Muscle layer of colon (tissue), 2 donors: Measurements from ENCODE around the gene ASH1L.
A peak's percentile ranks its signal among the peaks of the same experiment; 100 is the strongest.
"Not testable (repeated sequence)": the region's sequence is repeated elsewhere in the genome, so short reads cannot be mapped to it uniquely, and the experiment has no call there.

Experiments
- H3K27ac ChIP-seq: one replicate; pipeline ENCODE4 v1.7.0; 2013; ENCODE audit warnings: low read depth, mild to moderate bottlenecking, low read length, moderate library complexity
- H3K27me3 ChIP-seq, 2 donors: one replicate each; pipeline ENCODE4 v1.7.0; 2013; ENCODE audit warnings: low read length in 2 of 2, mild to moderate bottlenecking in 2 of 2; ENCODE audit not compliant: insufficient read depth in 2 of 2, control insufficient read depth in 1 of 2
- H3K36me3 ChIP-seq: one replicate; pipeline ENCODE4 v1.7.0; 2013; ENCODE audit warnings: mild to moderate bottlenecking, low read length; ENCODE audit not compliant: insufficient read depth
- H3K4me1 ChIP-seq: one replicate; pipeline ENCODE4 v1.7.0; 2013; ENCODE audit warnings: mild to moderate bottlenecking, low read length; ENCODE audit not compliant: insufficient read depth
- H3K4me3 ChIP-seq, 2 donors: one replicate each; pipeline ENCODE4 v1.7.0; 2013; ENCODE audit warnings: low read length in 2 of 2, low read depth in 1 of 2, mild to moderate bottlenecking in 1 of 2, moderate library complexity in 1 of 2
- H3K9ac ChIP-seq: one replicate; pipeline ENCODE4 v1.7.0; 2013; ENCODE audit warnings: low read length
- H3K9me3 ChIP-seq: one replicate; pipeline ENCODE4 v1.7.0; 2013; ENCODE audit warnings: mild to moderate bottlenecking, low read length
- donor health status: abdominal sarcoma.
- donor health status: Adenocarcinoma of cecum.

ASH1L gene

GRCh38 chr1:155352631-155353030, 210.0 kb downstream of the ASH1L start:
- no peak overlapping the region for H3K4me3 ChIP-seq
- no peaks in the 10 kb centered on the region for H3K9me3 ChIP-seq
- H3K36me3 ChIP-seq, result peaks cover 67% of the 10 kb centered on the region
- no peaks in the 10 kb centered on the region for H3K4me1 ChIP-seq
- H3K27me3 ChIP-seq, result no peaks in the 10 kb centered on the region
- H3K9ac ChIP-seq, result no peak overlapping the region
- H3K27ac ChIP-seq, result no peak overlapping the region

- Histone ChIP-seq H3K9me3 (no peaks in the 10 kb centered on the region), H3K4me3 (no peak overlapping the region), H3K4me1 (no peaks in the 10 kb centered on the region), H3K9ac (no peak overlapping the region), H3K27ac (no peak overlapping the region), H3K36me3 (peaks cover 74% of the 10 kb centered on the region), H3K27me3 (no peaks in the 10 kb centered on the region)
Measured at GRCh38 chr1:155342842-155343241, 219.8 kb downstream of the ASH1L start.

DNA sequence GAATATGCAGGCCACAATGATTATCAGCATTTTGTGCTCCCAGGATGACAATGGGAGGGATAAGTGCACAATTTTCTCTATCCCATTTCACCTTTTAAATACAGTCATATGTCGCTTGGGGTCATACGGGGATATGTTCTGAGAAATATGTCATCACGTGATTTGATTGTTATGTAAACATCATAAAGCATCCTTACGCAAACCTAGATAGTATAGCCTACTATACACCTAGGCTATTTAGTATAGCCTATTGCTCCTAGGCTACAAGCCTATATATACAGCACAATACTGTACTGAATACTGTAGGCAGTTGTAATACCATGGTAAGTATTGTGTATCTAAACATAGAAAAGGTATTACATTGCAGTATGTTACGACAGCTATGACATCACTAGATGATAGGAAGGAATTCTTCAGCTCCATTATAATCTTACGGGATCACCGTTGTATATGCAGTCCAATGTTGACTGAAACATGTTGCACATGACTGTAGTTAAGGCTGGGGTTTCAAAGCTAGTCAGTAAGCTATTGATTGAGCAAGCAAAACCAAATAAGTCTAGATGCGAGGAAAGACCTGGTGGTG, 223.0 kb downstream of the ASH1L start:
- Histone ChIP-seq H3K27ac (no peak overlapping the region), H3K4me1 (no peaks in the 10 kb centered on the region), H3K36me3 (peaks cover 64% of the 10 kb centered on the region), H3K9ac (no peak overlapping the region), H3K27me3 (no peaks in the 10 kb centered on the region), H3K9me3 (no peaks in the 10 kb centered on the region), H3K4me3 (no peak overlapping the region)

DNA sequence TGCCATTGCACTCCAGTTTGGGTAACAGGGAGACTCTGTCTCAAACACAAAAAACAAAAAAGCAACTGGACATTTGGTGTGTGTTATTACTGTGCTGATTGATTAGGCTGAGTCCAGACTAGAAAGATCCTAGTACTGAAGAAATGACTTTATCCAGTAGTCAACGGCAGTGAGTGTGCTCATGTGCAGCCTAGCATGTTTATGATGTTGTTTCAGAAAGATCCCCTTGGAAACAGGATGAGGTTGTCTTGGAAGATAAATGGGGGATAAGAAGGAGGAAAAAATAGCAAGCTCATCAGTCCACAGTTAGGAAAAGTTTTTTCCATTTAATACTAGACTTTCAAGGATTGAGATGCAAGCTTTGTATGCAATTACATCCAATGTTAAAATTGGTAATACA, 227.6 kb downstream of the ASH1L start:
- Histone ChIP-seq H3K27ac (no peak overlapping the region), H3K4me1 (no peaks in the 10 kb centered on the region), H3K27me3 (no peaks in the 10 kb centered on the region), H3K4me3 (no peak overlapping the region), H3K9me3 (no peaks in the 10 kb centered on the region), H3K9ac (no peak overlapping the region), H3K36me3 (peaks cover 50% of the 10 kb centered on the region)

GRCh38 chr1:155329980-155330598, 232.5 kb downstream of the ASH1L start:
- H3K36me3 ChIP-seq, result peaks cover 41% of the 10 kb centered on the region
- H3K9me3 ChIP-seq, result no peaks in the 10 kb centered on the region
- no peak overlapping the region for H3K27ac ChIP-seq
- no peaks in the 10 kb centered on the region for H3K27me3 ChIP-seq
- no peak overlapping the region for H3K4me3 ChIP-seq
- peaks cover 10% of the 10 kb centered on the region for H3K4me1 ChIP-seq
- no peak overlapping the region for H3K9ac ChIP-seq

GRCh38 chr1:155328856-155329255, 233.7 kb downstream of the ASH1L start:
- not testable (repeated sequence) for H3K9ac ChIP-seq, H3K9me3 ChIP-seq, H3K27me3 ChIP-seq, H3K27ac ChIP-seq, H3K4me3 ChIP-seq
- Histone ChIP-seq H3K4me1 (peaks cover 11% of the 10 kb centered on the region), H3K36me3 (peaks cover 41% of the 10 kb centered on the region)

DNA sequence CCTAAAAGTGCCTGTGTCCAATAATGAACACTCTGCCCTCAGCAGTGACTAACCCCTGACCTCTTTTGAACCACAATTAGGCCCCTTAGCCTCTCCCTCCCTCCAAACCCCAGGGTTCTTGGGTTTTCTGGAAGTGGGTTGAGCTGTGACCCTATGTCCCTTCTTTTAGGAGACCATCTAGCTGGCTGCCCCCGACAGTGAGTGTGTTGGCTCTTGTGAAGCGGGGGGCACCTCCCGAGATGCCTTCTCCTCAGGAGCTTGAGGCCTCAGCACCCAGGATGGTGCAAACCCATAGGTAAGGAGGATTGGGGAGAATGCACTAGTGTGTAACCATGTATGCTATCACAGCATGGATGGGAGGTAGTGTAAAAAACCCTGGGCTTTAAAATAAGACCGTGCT, 234.6 kb downstream of the ASH1L start:
- H3K27ac ChIP-seq, result no peak overlapping the region
- H3K4me3 ChIP-seq, result no peak overlapping the region
- H3K9me3 ChIP-seq, result no peaks in the 10 kb centered on the region
- H3K9ac ChIP-seq, result no peak overlapping the region
- H3K27me3 ChIP-seq, result no peaks in the 10 kb centered on the region
- peaks cover 41% of the 10 kb centered on the region for H3K36me3 ChIP-seq
- H3K4me1 ChIP-seq, result peaks cover 11% of the 10 kb centered on the region

DNA sequence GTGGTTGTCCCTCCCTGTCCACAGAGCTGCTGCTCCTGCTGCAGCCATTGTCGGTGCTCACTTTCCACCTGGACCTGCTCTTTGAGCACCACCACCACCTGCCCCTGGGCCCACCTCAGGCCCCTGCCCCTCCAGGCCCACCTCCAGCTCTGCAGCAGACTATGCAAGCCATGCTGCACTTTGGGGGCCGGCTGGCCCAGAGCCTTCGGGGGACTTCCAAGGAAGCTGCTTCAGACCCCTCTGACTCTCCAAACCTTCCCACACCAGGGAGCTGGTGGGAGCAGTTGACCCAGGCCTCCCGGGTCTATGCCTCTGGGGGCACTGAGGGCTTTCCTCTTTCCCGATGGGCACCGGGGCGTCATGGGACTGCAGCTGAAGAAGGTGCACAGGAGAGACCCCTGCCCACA, 236.0 kb downstream of the ASH1L start:
- Histone ChIP-seq H3K27me3 (no peaks in the 10 kb centered on the region), H3K4me1 (peaks cover 18% of the 10 kb centered on the region), H3K9ac (no peak overlapping the region), H3K36me3 (peaks cover 41% of the 10 kb centered on the region), H3K27ac (no peak overlapping the region), H3K9me3 (no peaks in the 10 kb centered on the region), H3K4me3 (no peak overlapping the region)

GRCh38 chr1:155326020-155326526, 236.5 kb downstream of the ASH1L start:
- H3K27me3 ChIP-seq, result no peaks in the 10 kb centered on the region
- H3K4me3 ChIP-seq, result peak overlapping the region in 1 of 2 donors; percentile 14
- peaks cover 36% of the 10 kb centered on the region for H3K36me3 ChIP-seq

DNA sequence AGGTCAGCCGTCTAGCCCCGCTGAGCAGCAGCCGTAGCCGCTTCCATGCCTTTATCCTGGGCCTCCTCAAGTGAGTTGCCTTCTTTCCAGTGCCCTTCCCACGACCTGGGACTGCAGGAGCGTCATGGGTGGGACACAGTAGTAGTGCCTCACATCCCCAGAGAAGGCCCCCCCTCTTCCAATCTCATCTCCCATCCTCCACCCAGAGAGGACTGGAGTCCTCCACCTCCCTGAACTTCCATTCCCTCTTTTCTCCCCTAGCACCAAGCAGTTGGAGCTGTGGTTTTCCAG, 237.1 kb downstream of the ASH1L start:
- no peaks in the 10 kb centered on the region for H3K27me3 ChIP-seq
- peaks cover 30% of the 10 kb centered on the region for H3K36me3 ChIP-seq
- peak overlapping the region; percentile 71 for H3K9ac ChIP-seq
- H3K4me3 ChIP-seq, result peak overlapping the region in 1 of 2 donors; percentile 57
- H3K9me3 ChIP-seq, result no peaks in the 10 kb centered on the region
- peak overlapping the region; percentile 14 for H3K27ac ChIP-seq
- peaks cover 22% of the 10 kb centered on the region for H3K4me1 ChIP-seq

More at GRCh38 chr1:155326020-155326526, 236.5 kb downstream of the ASH1L start:
- H3K4me1 ChIP-seq, result peaks cover 22% of the 10 kb centered on the region
- peak overlapping the region; percentile 14 for H3K27ac ChIP-seq
- no peak overlapping the region for H3K9ac ChIP-seq
- no peaks in the 10 kb centered on the region for H3K9me3 ChIP-seq

DNA sequence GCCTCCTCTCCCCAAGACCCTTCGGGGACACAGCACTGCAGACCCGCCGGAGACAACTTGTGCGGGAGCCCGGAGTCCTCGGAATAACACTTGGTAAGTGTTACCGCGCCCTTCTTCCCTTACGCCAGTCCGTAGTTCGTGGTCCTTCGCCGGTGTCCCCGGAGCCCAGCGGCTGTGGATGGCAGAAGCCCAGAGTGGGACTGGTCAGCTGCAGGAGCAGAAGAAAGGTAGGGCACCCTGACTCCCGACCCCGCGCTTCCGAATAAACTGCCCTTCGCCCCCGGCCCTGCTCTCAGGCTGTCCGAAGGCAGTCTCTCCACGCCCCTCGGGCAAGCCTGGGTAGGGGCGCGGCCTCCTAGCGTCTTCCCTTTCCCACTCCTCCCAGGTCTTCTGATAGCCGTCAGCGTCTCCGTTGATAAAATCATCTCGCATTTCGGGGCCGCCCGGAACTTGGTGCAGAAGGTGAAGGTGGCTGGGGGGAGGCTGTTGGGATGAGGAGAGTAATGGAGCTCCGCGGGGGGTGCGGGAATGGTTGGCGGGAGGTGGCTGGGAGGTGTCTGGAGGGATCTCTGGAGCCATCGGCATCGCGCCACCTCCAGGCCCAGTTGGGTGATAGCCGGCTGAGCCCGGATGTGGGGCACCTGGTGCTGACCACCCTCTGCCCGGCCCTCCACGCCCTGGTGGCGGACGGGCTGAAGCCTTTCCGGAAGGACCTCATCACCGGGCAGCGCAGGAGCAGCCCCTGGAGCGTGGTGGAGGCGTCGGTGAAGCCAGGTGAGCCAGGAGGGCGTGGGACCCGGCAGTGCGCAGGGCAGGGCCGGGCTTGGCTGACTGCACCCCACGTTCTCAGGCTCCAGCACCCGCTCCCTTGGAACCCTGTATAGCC, 237.6 kb downstream of the ASH1L start:
- Histone ChIP-seq H3K36me3 (peaks cover 25% of the 10 kb centered on the region), H3K4me1 (peaks cover 22% of the 10 kb centered on the region), H3K9me3 (no peaks in the 10 kb centered on the region), H3K9ac (peak overlapping the region; percentile 71), H3K27ac (peak overlapping the region; percentile 98), H3K27me3 (no peaks in the 10 kb centered on the region), H3K4me3 (peak overlapping the region; percentile 57 to 95)
